ENCODE results near the gene CLSTN2.

CLSTN2 gene

GRCh38 chr3:140461250-140461649, 526.3 kb downstream of the CLSTN2 start:
- H3K4me1 Mint-ChIP-seq: no peaks in the 10 kb centered on the region
- H3K36me3 Mint-ChIP-seq: no peaks in the 10 kb centered on the region
- DNase-seq: no peak
- H3K27me3 Mint-ChIP-seq: peaks cover 6% of the 10 kb centered on the region
- CTCF ChIA-PET: no interaction called here
- H3K9me3 Mint-ChIP-seq: no peaks in the 10 kb centered on the region
- H3K4me3 Mint-ChIP-seq: no peak overlapping the region
- H3K27ac Mint-ChIP-seq: no peak overlapping the region

DNA sequence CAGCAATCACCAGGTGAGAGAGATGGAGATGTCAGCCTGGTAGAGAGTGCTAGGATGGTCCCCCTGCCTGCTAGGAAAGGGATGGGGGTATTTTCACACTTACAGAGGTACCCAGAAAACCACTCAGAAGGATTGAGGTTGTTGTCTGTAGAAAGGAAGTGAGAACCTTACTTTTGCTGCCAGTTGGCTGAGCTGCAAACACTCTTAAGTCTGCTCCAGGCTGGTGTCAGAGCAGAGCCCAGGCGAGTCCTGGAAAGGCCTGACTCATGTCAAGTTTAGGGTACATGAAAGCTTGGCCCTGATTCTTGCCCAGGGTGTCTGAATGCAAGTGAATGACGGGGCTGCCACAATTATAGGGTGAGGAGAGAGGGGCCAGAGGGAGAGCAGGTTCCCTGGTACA, 528.4 kb downstream of the CLSTN2 start:
- Mint-ChIP-seq H3K9me3 (no peaks in the 10 kb centered on the region), H3K36me3 (no peaks in the 10 kb centered on the region), H3K27ac (no peak overlapping the region), H3K4me1 (no peaks in the 10 kb centered on the region), H3K4me3 (no peak overlapping the region), H3K27me3 (peaks cover 6% of the 10 kb centered on the region)
- CTCF ChIA-PET: no interaction called here
- no peak for DNase-seq

- Mint-ChIP-seq H3K4me3 (no peak overlapping the region), H3K9me3 (no peaks in the 10 kb centered on the region), H3K27ac (no peak overlapping the region), H3K4me1 (no peaks in the 10 kb centered on the region), H3K27me3 (peaks cover 6% of the 10 kb centered on the region), H3K36me3 (no peaks in the 10 kb centered on the region)
- CTCF ChIA-PET: no interaction called here
- DNase-seq: no peak
These were observed 531.0 kb downstream of the CLSTN2 start for GRCh38 chr3:140465988-140466387.

- no peaks in the 10 kb centered on the region for H3K4me1 Mint-ChIP-seq
- peaks cover 6% of the 10 kb centered on the region for H3K27me3 Mint-ChIP-seq
- no peak overlapping the region for H3K27ac Mint-ChIP-seq
- no peak overlapping the region for H3K4me3 Mint-ChIP-seq
- no peak for DNase-seq
- no peaks in the 10 kb centered on the region for H3K9me3 Mint-ChIP-seq
- H3K36me3 Mint-ChIP-seq: no peaks in the 10 kb centered on the region
- CTCF ChIA-PET: no interaction called here
These were observed 531.5 kb downstream of the CLSTN2 start for GRCh38 chr3:140466535-140466934.

GRCh38 chr3:140467104-140467577, 532.2 kb downstream of the CLSTN2 start:
- Mint-ChIP-seq H3K27me3 (peaks cover 6% of the 10 kb centered on the region), H3K27ac (no peak overlapping the region), H3K36me3 (no peaks in the 10 kb centered on the region), H3K4me1 (no peaks in the 10 kb centered on the region), H3K9me3 (no peaks in the 10 kb centered on the region), H3K4me3 (no peak overlapping the region)
- CTCF ChIA-PET: no interaction called here
- DNase-seq: no peak

DNA sequence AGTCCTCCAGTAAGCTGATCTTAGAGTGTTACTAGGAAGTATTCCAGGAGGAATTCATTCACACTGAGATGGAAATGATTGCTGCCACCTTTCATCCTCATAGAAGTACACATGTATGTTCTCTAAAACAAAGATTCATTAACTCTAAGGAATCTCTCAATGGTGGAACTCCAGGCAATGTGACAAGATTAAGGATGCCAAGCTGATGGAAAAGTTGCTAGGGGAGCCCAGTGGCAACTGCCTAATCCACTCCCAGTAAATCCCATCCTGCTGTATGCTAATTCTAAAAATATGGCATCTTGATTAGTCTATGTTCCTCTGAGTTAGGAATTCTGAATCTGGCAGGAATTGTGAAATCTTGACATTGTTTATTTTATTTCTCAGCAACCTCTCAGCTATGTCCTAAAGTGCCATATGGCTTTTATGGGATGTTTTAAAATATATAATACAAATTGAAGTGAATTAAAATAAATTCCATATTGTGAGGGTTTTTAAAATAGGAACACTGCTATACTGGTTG, 532.9 kb downstream of the CLSTN2 start:
- Mint-ChIP-seq H3K4me3 (no peak overlapping the region), H3K4me1 (no peaks in the 10 kb centered on the region), H3K36me3 (no peaks in the 10 kb centered on the region), H3K27me3 (peaks cover 6% of the 10 kb centered on the region), H3K27ac (no peak overlapping the region), H3K9me3 (no peaks in the 10 kb centered on the region)
- no peak for DNase-seq
- CTCF ChIA-PET: no interaction called here

- DNase-seq: no peak
- H3K4me1 Mint-ChIP-seq: no peaks in the 10 kb centered on the region
- H3K27me3 Mint-ChIP-seq: peaks cover 3% of the 10 kb centered on the region
- H3K9me3 Mint-ChIP-seq: no peaks in the 10 kb centered on the region
- H3K36me3 Mint-ChIP-seq: no peaks in the 10 kb centered on the region
- no peak overlapping the region for H3K27ac Mint-ChIP-seq
- CTCF ChIA-PET: no interaction called here
- no peak overlapping the region for H3K4me3 Mint-ChIP-seq
These were observed 533.4 kb downstream of the CLSTN2 start for GRCh38 chr3:140468407-140468806.

- no peaks in the 10 kb centered on the region for H3K36me3 Mint-ChIP-seq
- no peaks in the 10 kb centered on the region for H3K9me3 Mint-ChIP-seq
- H3K27ac Mint-ChIP-seq: no peak overlapping the region
- CTCF ChIA-PET: no interaction called here
- no peaks in the 10 kb centered on the region for H3K27me3 Mint-ChIP-seq
- H3K4me1 Mint-ChIP-seq: no peaks in the 10 kb centered on the region
- H3K4me3 Mint-ChIP-seq: no peak overlapping the region
- DNase-seq: no peak
These were observed 534.5 kb downstream of the CLSTN2 start for GRCh38 chr3:140469491-140469890.

- Mint-ChIP-seq H3K4me1 (no peaks in the 10 kb centered on the region), H3K27me3 (no peaks in the 10 kb centered on the region), H3K27ac (no peak overlapping the region), H3K9me3 (no peaks in the 10 kb centered on the region), H3K4me3 (no peak overlapping the region), H3K36me3 (no peaks in the 10 kb centered on the region)
- DNase-seq: no peak
- CTCF ChIA-PET: no interaction called here
These were observed 535.2 kb downstream of the CLSTN2 start for GRCh38 chr3:140470211-140470610.

GRCh38 chr3:140470962-140471361, 536.0 kb downstream of the CLSTN2 start:
- Mint-ChIP-seq H3K27ac (no peak overlapping the region), H3K27me3 (no peaks in the 10 kb centered on the region), H3K9me3 (no peaks in the 10 kb centered on the region), H3K36me3 (no peaks in the 10 kb centered on the region), H3K4me1 (no peaks in the 10 kb centered on the region), H3K4me3 (no peak overlapping the region)
- DNase-seq: no peak
- CTCF ChIA-PET: no interaction called here

DNA sequence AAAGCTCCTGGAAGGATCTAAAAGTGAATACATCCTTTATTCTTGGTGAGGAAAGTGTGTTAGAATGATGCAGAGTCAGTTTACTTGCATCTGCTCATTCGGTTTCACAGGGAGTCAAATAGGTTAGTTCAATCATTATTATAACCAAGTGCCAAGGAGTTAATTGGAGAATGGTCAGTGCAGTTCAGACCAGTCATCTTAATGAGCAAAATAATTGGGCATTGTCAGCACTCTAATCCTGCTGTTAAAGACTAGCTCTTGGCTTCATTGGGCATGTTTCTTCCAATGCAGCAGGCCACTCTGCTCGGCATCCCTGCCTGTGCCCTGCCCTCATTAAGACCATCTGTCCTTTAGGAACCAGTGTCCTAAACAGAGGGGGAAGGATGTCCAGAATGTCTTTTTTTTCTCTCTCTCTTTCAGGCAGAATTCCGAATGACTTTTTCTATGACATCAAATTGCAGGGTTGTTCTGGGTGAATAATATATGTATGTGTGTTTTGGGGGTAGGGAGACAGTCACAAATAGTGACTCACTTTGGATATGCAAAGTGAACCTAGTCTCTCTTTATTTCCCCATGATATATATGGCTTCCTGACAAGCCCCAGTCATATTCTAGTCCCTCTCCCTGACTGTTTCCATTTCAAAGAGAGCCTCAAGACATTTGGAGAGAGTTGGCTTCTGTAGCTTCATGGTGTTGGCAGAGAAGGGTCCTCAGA, 537.5 kb downstream of the CLSTN2 start:
- no peaks in the 10 kb centered on the region for H3K9me3 Mint-ChIP-seq
- H3K4me3 Mint-ChIP-seq: no peak overlapping the region
- no peaks in the 10 kb centered on the region for H3K4me1 Mint-ChIP-seq
- DNase-seq: no peak
- H3K36me3 Mint-ChIP-seq: no peaks in the 10 kb centered on the region
- no peak overlapping the region for H3K27ac Mint-ChIP-seq
- no peaks in the 10 kb centered on the region for H3K27me3 Mint-ChIP-seq
- CTCF ChIA-PET: no interaction called here

GRCh38 chr3:140487566-140487965, 552.6 kb downstream of the CLSTN2 start:
- no peaks in the 10 kb centered on the region for H3K4me1 Mint-ChIP-seq
- no peak overlapping the region for H3K27ac Mint-ChIP-seq
- CTCF ChIA-PET: no interaction called here
- peaks cover 1% of the 10 kb centered on the region for H3K9me3 Mint-ChIP-seq
- no peak overlapping the region for H3K4me3 Mint-ChIP-seq
- H3K36me3 Mint-ChIP-seq: no peaks in the 10 kb centered on the region
- H3K27me3 Mint-ChIP-seq: no peaks in the 10 kb centered on the region
- no peak for DNase-seq

- Mint-ChIP-seq H3K4me3 (no peak overlapping the region), H3K36me3 (no peaks in the 10 kb centered on the region), H3K27ac (no peak overlapping the region), H3K4me1 (no peaks in the 10 kb centered on the region), H3K27me3 (no peaks in the 10 kb centered on the region), H3K9me3 (no peaks in the 10 kb centered on the region)
- no peak for DNase-seq
- CTCF ChIA-PET: no interaction called here
These were observed 558.3 kb downstream of the CLSTN2 start for GRCh38 chr3:140493271-140493670.

DNA sequence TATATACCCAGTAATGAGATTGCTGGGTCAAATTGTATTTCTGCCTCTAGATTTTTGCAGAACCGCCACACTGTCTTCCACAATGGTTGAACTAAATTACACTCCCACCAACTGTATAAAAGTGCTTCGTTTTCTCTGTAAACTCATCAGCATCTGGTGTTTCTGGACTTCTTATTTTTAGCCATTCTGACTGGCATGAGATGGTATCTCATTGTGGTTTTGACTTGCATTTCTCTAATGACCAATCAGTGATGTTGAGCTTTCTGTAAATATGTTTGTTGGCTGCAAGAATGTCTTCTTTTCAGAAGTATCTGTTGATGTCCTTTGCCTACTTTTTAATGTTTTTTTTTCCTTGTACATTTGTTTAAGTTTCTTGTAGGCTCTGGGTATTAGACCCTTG, 560.0 kb downstream of the CLSTN2 start:
- Mint-ChIP-seq H3K36me3 (no peaks in the 10 kb centered on the region), H3K4me1 (no peaks in the 10 kb centered on the region), H3K9me3 (no peaks in the 10 kb centered on the region), H3K27me3 (no peaks in the 10 kb centered on the region), H3K27ac (no peak overlapping the region), H3K4me3 (no peak overlapping the region)
- DNase-seq: no peak
- CTCF ChIA-PET: no interaction called here

DNA sequence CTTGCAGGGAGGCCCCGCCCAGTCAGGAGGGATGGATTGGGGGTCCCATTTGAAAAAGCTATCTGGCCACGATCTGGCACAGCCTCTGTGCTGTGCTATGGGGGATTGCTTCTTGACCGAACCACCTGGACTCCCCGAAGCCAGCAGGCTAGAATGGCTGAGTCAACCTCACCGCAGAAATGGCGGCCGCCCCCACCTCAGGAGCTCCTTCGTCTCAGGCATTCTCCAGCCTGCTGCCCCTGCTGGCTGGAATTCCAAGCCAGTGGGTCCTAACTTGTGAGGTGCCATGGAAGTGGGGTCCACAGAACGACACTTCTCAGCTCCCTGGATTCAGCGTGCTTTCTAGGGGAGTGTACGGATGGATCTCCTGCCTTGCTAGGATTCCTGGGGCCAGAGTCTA, 562.3 kb downstream of the CLSTN2 start:
- CTCF ChIA-PET: no interaction called here
- H3K27me3 Mint-ChIP-seq: no peaks in the 10 kb centered on the region
- H3K9me3 Mint-ChIP-seq: no peaks in the 10 kb centered on the region
- H3K36me3 Mint-ChIP-seq: no peaks in the 10 kb centered on the region
- no peak overlapping the region for H3K4me3 Mint-ChIP-seq
- no peaks in the 10 kb centered on the region for H3K4me1 Mint-ChIP-seq
- H3K27ac Mint-ChIP-seq: no peak overlapping the region
- DNase-seq: no peak

All from activated naive CD4-positive, alpha-beta T cell treated with anti-CD3 and anti-CD28 coated beads, Interleukin-2, amount 10 ng/mL, durations not matched to agents 7 days and 5 days (primary cell).